Progenitor cell of endocrine pancreas (in vitro differentiated cells): Measurements from ENCODE around the gene GGNBP2. TPM values are rescaled to one million over a fixed set of nuclear protein-coding genes. Genes with fewer than 3 reads are reported as not detected.

Source experiments
- DNase-seq: peaks from one replicate; pipeline ENCODE4 v3.0.0; 2021; ENCODE audit warnings: low spot score; ENCODE audit not compliant: unreplicated experiment
- H3K27ac Mint-ChIP-seq: 2 replicates; pipeline ENCODE4 v1.8.0; 2021; ENCODE audit warnings: mild to moderate bottlenecking, moderate library complexity, mixed read lengths
- H3K27me3 Mint-ChIP-seq: 2 replicates; pipeline ENCODE4 v1.8.0; 2021; ENCODE audit warnings: mixed read lengths
- H3K36me3 Mint-ChIP-seq: 2 replicates; pipeline ENCODE4 v1.8.0; 2022; ENCODE audit warnings: mixed read lengths; ENCODE audit not compliant: insufficient read depth
- H3K4me1 Mint-ChIP-seq: 2 replicates; pipeline ENCODE4 v1.8.0; 2021; ENCODE audit warnings: low read depth, mixed read lengths
- H3K4me3 Mint-ChIP-seq: 2 replicates; pipeline ENCODE4 v1.8.0; 2021; ENCODE audit warnings: low read depth, mild to moderate bottlenecking, moderate library complexity, mixed read lengths
- H3K9me3 Mint-ChIP-seq: 2 replicates; pipeline ENCODE4 v1.8.0; 2021; ENCODE audit warnings: low read depth, mixed read lengths
- total RNA-seq: library from RNA; stranded (reverse); gene quantifications from 2 replicates; pipeline ENCODE4 v1.2.1, GENCODE V29; 2021
- TF ChIP-seq, protein P1 (sequence below): fragments of 200-600 bp; sonication (generic); IDR thresholded peaks from one replicate; pipeline ENCODE4 v1.5.0; 2021; ENCODE audit warnings: antibody characterized with exemption, mild to moderate bottlenecking; ENCODE audit not compliant: unreplicated experiment

GGNBP2 gene
- total RNA-seq, 1 donor from 2014 or later, result 74.2 TPM

DNA sequence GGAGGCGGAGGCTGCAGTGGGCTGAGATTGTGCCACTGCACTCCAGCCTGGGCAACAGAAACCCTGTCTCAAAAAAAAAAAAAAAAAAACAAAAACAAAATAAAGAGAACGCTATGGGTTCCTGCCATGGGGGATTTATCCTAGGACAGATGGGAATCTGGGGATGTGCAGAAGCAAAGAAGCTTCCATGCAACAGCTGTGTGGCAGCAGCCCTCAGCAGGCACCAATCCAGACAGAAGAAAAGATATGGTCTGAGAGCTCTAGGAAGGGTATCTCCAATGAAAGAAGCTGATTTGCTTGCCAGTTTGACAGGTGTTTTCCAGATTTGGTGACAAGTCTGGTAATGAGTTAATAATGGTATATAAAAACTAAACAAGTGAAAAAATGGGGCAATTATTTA is 21.6 kb upstream of the GGNBP2 start:
- H3K27ac Mint-ChIP-seq, result no peak overlapping the region
- peaks cover 12% of the 10 kb centered on the region for H3K36me3 Mint-ChIP-seq
- H3K27me3 Mint-ChIP-seq, result no peaks in the 10 kb centered on the region
- no peaks in the 10 kb centered on the region for H3K9me3 Mint-ChIP-seq
- H3K4me3 Mint-ChIP-seq, result no peak overlapping the region
- no peaks in the 10 kb centered on the region for H3K4me1 Mint-ChIP-seq
- TF ChIP-seq, protein P1, sequence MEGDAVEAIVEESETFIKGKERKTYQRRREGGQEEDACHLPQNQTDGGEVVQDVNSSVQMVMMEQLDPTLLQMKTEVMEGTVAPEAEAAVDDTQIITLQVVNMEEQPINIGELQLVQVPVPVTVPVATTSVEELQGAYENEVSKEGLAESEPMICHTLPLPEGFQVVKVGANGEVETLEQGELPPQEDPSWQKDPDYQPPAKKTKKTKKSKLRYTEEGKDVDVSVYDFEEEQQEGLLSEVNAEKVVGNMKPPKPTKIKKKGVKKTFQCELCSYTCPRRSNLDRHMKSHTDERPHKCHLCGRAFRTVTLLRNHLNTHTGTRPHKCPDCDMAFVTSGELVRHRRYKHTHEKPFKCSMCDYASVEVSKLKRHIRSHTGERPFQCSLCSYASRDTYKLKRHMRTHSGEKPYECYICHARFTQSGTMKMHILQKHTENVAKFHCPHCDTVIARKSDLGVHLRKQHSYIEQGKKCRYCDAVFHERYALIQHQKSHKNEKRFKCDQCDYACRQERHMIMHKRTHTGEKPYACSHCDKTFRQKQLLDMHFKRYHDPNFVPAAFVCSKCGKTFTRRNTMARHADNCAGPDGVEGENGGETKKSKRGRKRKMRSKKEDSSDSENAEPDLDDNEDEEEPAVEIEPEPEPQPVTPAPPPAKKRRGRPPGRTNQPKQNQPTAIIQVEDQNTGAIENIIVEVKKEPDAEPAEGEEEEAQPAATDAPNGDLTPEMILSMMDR, result no peak
- DNase-seq, result no peak

DNA sequence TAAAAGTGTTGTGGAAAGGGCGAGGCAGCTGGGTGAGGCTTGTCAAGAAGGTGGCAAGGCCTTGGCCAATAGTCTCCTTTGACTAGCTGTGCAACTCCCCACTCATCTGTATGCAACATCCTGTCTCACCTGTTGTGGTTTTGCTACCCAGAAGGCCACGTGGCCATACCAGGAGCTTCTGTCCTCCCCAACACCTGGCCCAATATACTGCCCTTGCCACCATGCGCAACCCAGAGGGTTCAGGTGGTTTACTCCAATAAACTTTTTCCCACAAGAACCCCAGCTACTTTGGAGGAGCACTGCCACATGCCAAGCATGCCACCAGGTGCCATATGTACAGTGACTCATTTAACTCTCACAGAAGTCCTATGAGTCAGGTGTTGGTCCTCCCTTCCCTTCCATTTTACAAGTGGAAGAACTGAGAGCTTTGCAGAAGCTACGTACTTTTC is 20.3 kb upstream of the GGNBP2 start:
- H3K4me3 Mint-ChIP-seq, result no peak overlapping the region
- no peak for DNase-seq
- H3K9me3 Mint-ChIP-seq, result no peaks in the 10 kb centered on the region
- H3K36me3 Mint-ChIP-seq, result peaks cover 14% of the 10 kb centered on the region
- TF ChIP-seq, protein P1, result no peak
- no peaks in the 10 kb centered on the region for H3K4me1 Mint-ChIP-seq
- H3K27ac Mint-ChIP-seq, result no peak overlapping the region
- H3K27me3 Mint-ChIP-seq, result no peaks in the 10 kb centered on the region

DNA sequence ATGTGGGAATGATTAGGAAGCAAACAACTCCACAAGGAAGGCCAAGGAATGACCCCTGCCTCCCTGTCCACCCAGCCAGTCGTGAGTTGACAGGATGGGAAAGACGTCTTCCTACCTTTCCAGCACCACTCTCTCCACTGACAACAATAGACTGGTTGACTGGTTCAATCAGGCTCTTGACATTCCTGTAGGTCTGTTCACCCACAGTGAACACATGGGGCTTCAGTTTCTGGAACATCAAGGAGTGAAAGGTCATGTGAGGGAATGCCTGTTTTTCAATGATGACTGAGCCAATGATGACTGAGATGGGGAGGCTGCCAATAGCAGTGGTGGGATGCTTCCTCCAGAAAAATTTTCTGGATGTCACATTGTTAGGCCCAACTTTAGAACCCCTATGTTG is 19.6 kb upstream of the GGNBP2 start:
- no peak overlapping the region for H3K27ac Mint-ChIP-seq
- no peaks in the 10 kb centered on the region for H3K4me1 Mint-ChIP-seq
- H3K9me3 Mint-ChIP-seq, result no peaks in the 10 kb centered on the region
- TF ChIP-seq, protein P1, result no peak
- no peaks in the 10 kb centered on the region for H3K27me3 Mint-ChIP-seq
- H3K4me3 Mint-ChIP-seq, result no peak overlapping the region
- DNase-seq, result no peak
- peaks cover 14% of the 10 kb centered on the region for H3K36me3 Mint-ChIP-seq

DNA sequence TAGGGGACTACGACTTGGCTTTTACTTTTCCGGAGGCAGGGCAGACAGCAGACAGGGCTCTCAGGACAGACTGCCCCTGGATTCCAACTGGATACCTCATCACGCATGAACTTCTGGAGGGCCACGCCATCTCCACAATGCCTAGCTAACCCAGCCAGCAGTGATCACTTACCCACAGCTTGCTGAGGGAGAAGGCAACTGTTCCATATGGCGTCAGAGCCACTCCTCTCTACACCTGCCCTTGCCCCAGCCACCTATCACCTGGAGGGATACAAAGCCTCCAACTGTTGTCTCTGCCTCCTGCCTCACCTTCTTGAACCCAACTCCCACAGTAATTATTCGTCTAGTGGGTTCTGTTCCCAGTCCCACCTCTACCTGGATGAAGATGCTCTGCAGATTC is 18.8 kb upstream of the GGNBP2 start:
- no peak for DNase-seq
- Mint-ChIP-seq H3K27me3 (no peaks in the 10 kb centered on the region), H3K36me3 (peaks cover 14% of the 10 kb centered on the region), H3K4me3 (no peak overlapping the region), H3K4me1 (no peaks in the 10 kb centered on the region), H3K9me3 (no peaks in the 10 kb centered on the region), H3K27ac (peak overlapping the region; percentile 10)
- TF ChIP-seq, protein P1, result no peak

DNA sequence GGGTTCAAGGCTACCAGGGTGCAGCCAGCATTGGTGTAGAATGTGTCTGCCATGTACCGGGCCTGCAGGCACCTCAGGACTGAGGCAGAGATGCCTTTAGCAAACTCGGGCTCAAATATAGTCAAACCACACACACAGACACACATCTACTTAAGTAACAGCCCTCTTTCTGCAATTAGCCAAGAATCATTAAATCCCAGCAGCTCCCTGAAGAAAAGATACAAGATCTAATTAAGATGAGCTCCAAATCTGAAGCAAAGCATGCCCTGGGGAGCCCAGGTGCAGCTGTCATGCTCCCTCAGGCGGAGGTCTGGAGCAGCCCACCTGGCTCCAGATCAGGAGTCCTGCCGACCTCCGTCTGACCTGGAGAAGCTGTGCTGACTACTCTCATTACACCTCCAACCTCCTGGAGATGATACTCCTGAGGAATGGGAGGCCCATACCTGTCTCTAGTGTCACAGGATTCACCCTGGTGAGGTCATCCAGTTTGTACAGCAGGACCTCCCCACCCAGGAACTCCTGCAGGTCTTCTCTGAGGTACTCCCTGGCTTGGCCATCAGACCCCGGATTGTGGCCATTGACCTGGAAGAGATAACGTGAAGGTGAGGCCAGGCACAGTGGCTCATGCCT is 17.0 kb upstream of the GGNBP2 start:
- DNase-seq, result no peak
- Mint-ChIP-seq H3K36me3 (peaks cover 20% of the 10 kb centered on the region), H3K9me3 (no peaks in the 10 kb centered on the region)

More for the DNA sequence above, 17.0 kb upstream of the GGNBP2 start:
- Mint-ChIP-seq H3K27me3 (no peaks in the 10 kb centered on the region), H3K27ac (no peak overlapping the region), H3K4me1 (no peaks in the 10 kb centered on the region), H3K4me3 (no peak overlapping the region)
- TF ChIP-seq, protein P1, result no peak
